SK-N-SH treated with all-trans-retinoic acid at 6 μM for 48 hours (cell line): ENCODE data around the gene ABCA10.

ENCODE experiments used
- ATAC-seq: fragments of 200-7000 bp; cut with Tn5 transposase; 3 replicates; pipeline ENCODE4 v1.9.1; 2020; ENCODE audit warnings: mild to moderate bottlenecking, moderate library complexity
- ARNTL ChIP-seq: fragments of 450-650 bp; formaldehyde crosslinking; IDR thresholded peaks from 2 replicates; pipeline ENCODE4 v1.5.0; 2020; ENCODE audit warnings: low read depth, mild to moderate bottlenecking, moderate library complexity, borderline replicate concordance
- CSDC2 ChIP-seq: fragments of 250-450 bp; sonication (Bioruptor Pico); IDR thresholded peaks from 2 replicates; pipeline ENCODE4 v1.5.0; 2020; ENCODE audit warnings: mild to moderate bottlenecking, moderate library complexity
- ESRRG ChIP-seq: fragments of 250-450 bp; sonication (Bioruptor Pico); IDR thresholded peaks from 2 replicates; pipeline ENCODE4 v1.6.1; 2021; ENCODE audit warnings: mild to moderate bottlenecking
- GLIS3 ChIP-seq: fragments of 250-450 bp; sonication (Bioruptor Pico); IDR thresholded peaks from 2 replicates; pipeline ENCODE4 v1.5.0; 2020; ENCODE audit warnings: mild to moderate bottlenecking, moderate library complexity
- ISL1 ChIP-seq: fragments of 250-450 bp; sonication (Bioruptor Pico); IDR thresholded peaks from 2 replicates; pipeline ENCODE4 v2.1.2; 2022; ENCODE audit warnings: mild to moderate bottlenecking, moderate library complexity
- OSR1 ChIP-seq: fragments of 250-450 bp; sonication (Bioruptor Pico); IDR thresholded peaks from 2 replicates; pipeline ENCODE4 v1.8.0; 2022; ENCODE audit warnings: moderate library complexity, mild to moderate bottlenecking, inconsistent platforms
- PPARA ChIP-seq: fragments of 250-450 bp; sonication (Bioruptor Pico); IDR thresholded peaks from 2 replicates; pipeline ENCODE4 v1.5.0; 2020; ENCODE audit warnings: mild to moderate bottlenecking, borderline replicate concordance
- RARB ChIP-seq: fragments of 250-450 bp; sonication (Bioruptor Pico); IDR thresholded peaks from 2 replicates; pipeline ENCODE4 v1.8.0; 2021; ENCODE audit warnings: mild to moderate bottlenecking, moderate library complexity
- SNAI2 ChIP-seq: fragments of 250-450 bp; sonication (Bioruptor Pico); IDR thresholded peaks from 2 replicates; pipeline ENCODE4 v1.5.0; 2020; ENCODE audit warnings: mild to moderate bottlenecking, moderate library complexity
- TCF4 ChIP-seq: fragments of 250-450 bp; sonication (Bioruptor Pico); IDR thresholded peaks from 2 replicates; pipeline ENCODE4 v1.8.0; 2021; ENCODE audit warnings: mild to moderate bottlenecking, moderate library complexity, borderline replicate concordance
- TOX ChIP-seq: fragments of 250-450 bp; sonication (Bioruptor Pico); IDR thresholded peaks from 2 replicates; pipeline ENCODE4 v1.8.0; 2021; ENCODE audit warnings: mild to moderate bottlenecking, moderate library complexity, borderline replicate concordance
- ZC3H10 ChIP-seq: fragments of 250-450 bp; sonication (Bioruptor Pico); IDR thresholded peaks from 2 replicates; pipeline ENCODE4 v1.5.1; 2021; ENCODE audit warnings: mild to moderate bottlenecking, moderate library complexity
- ZFP3 ChIP-seq: fragments of 250-450 bp; sonication (Bioruptor Pico); IDR thresholded peaks from 2 replicates; pipeline ENCODE4 v1.5.0; 2020; ENCODE audit warnings: mild to moderate bottlenecking, moderate library complexity
- ZFP30 ChIP-seq: fragments of 450-650 bp; formaldehyde crosslinking; IDR thresholded peaks from 2 replicates; pipeline ENCODE4 v1.5.0; 2022; ENCODE audit warnings: mild to moderate bottlenecking, moderate library complexity
- ZNF565 ChIP-seq: fragments of 450-650 bp; formaldehyde crosslinking; conservative IDR thresholded peaks from 2 replicates; pipeline ENCODE4 v1.5.0; 2020; ENCODE audit warnings: low read depth, mild to moderate bottlenecking, moderate library complexity
- ZNF70 ChIP-seq: fragments of 450-650 bp; formaldehyde crosslinking; IDR thresholded peaks from 2 replicates; pipeline ENCODE4 v1.5.0; 2020; ENCODE audit warnings: mild to moderate bottlenecking, moderate library complexity
- ZNF8 ChIP-seq: fragments of 450-650 bp; formaldehyde crosslinking; IDR thresholded peaks from 2 replicates; pipeline ENCODE4 v1.5.0; 2020; ENCODE audit warnings: mild to moderate bottlenecking, moderate library complexity
- TF ChIP-seq, protein P1 (sequence below): fragments of 250-450 bp; sonication (Bioruptor Pico); IDR thresholded peaks from 2 replicates; pipeline ENCODE4 v1.8.0; 2021; ENCODE audit warnings: low read depth, mild to moderate bottlenecking, moderate library complexity, borderline replicate concordance
- TF ChIP-seq, protein P2 (sequence below): fragments of 250-450 bp; sonication (Bioruptor Pico); IDR thresholded peaks from 2 replicates; pipeline ENCODE4 v1.5.1; 2021; ENCODE audit warnings: mild to moderate bottlenecking, moderate library complexity
- TF ChIP-seq, protein P3 (sequence below): fragments of 250-450 bp; sonication (Bioruptor Pico); IDR thresholded peaks from 2 replicates; pipeline ENCODE4 v1.5.0; 2020; ENCODE audit warnings: mild to moderate bottlenecking, moderate library complexity
- TF ChIP-seq, protein P4 (sequence below): fragments of 250-450 bp; sonication (Bioruptor Pico); IDR thresholded peaks from 2 replicates; pipeline ENCODE4 v1.5.1; 2020; ENCODE audit warnings: low read depth, mild to moderate bottlenecking, moderate library complexity

Gene ABCA10

DNA sequence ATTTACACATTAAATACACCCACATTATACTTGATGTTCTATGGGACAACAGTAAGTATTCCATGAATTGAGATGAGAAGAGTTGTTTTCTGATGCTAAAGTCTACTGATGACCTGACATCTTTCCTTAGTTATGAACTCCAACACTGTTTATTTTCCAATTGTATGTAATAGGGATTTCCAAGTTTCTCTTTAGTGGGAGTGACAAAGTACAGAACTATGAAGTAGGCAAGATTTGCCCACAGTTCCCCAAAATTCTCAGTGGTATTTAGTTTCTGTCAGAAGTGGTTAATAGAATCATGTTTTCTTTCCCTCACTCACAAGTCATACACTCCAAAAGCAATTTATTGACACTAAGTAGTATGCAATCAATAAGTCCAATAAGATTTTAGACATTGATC lies 64.4 kb downstream of the ABCA10 start:
- TF ChIP-seq ZFP3 (CRISPR knock-in tag), result no peak
- TF ChIP-seq, protein P1, sequence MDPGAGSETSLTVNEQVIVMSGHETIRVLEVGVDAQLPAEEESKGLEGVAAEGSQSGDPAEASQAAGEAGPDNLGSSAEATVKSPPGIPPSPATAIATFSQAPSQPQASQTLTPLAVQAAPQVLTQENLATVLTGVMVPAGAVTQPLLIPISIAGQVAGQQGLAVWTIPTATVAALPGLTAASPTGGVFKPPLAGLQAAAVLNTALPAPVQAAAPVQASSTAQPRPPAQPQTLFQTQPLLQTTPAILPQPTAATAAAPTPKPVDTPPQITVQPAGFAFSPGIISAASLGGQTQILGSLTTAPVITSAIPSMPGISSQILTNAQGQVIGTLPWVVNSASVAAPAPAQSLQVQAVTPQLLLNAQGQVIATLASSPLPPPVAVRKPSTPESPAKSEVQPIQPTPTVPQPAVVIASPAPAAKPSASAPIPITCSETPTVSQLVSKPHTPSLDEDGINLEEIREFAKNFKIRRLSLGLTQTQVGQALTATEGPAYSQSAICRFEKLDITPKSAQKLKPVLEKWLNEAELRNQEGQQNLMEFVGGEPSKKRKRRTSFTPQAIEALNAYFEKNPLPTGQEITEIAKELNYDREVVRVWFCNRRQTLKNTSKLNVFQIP (CRISPR knock-in tag), result no peak
- no peak for TF ChIP-seq ESRRG (CRISPR knock-in tag)
- no peak for TF ChIP-seq TCF4 (CRISPR knock-in tag)
- TF ChIP-seq GLIS3 (CRISPR knock-in tag), result no peak
- no peak for TF ChIP-seq ZNF70 (CRISPR knock-in tag)
- TF ChIP-seq ZFP30 (CRISPR knock-in tag), result no peak
- TF ChIP-seq, protein P2, sequence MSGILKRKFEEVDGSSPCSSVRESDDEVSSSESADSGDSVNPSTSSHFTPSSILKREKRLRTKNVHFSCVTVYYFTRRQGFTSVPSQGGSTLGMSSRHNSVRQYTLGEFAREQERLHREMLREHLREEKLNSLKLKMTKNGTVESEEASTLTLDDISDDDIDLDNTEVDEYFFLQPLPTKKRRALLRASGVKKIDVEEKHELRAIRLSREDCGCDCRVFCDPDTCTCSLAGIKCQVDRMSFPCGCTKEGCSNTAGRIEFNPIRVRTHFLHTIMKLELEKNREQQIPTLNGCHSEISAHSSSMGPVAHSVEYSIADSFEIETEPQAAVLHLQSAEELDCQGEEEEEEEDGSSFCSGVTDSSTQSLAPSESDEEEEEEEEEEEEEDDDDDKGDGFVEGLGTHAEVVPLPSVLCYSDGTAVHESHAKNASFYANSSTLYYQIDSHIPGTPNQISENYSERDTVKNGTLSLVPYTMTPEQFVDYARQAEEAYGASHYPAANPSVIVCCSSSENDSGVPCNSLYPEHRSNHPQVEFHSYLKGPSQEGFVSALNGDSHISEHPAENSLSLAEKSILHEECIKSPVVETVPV, result no peak
- no peak for TF ChIP-seq ZC3H10 (CRISPR knock-in tag)

DNA sequence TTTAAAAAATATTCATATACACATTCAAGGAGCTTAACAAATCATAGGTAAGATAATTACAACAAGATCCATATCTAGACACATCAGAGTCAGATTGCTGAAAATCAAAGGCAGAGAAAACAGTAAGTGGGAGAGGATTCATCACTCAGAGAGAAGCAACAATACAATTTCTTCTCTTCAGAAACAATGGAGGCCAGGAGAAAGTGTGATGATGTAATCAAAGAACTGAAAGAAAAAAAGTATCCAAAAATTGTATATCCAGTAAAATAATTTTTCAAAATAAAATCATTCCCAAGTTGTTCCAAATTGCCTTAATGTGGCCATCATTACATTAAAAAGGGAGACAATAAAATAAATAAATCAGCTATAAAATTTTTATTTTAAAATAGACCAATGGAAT lies 69.2 kb downstream of the ABCA10 start:
- TF ChIP-seq ISL1 (CRISPR knock-in tag) (no peak), CSDC2 (no peak), ESRRG (CRISPR knock-in tag) (no peak), ZNF8 (CRISPR knock-in tag) (no peak), ARNTL (CRISPR knock-in tag) (no peak), PPARA (CRISPR knock-in tag) (no peak), ZNF565 (CRISPR knock-in tag) (no peak), TOX (CRISPR knock-in tag) (no peak), GLIS3 (CRISPR knock-in tag) (no peak), ZC3H10 (CRISPR knock-in tag) (no peak), TCF4 (CRISPR knock-in tag) (no peak), OSR1 (CRISPR knock-in tag) (no peak)
- TF ChIP-seq, protein P3, sequence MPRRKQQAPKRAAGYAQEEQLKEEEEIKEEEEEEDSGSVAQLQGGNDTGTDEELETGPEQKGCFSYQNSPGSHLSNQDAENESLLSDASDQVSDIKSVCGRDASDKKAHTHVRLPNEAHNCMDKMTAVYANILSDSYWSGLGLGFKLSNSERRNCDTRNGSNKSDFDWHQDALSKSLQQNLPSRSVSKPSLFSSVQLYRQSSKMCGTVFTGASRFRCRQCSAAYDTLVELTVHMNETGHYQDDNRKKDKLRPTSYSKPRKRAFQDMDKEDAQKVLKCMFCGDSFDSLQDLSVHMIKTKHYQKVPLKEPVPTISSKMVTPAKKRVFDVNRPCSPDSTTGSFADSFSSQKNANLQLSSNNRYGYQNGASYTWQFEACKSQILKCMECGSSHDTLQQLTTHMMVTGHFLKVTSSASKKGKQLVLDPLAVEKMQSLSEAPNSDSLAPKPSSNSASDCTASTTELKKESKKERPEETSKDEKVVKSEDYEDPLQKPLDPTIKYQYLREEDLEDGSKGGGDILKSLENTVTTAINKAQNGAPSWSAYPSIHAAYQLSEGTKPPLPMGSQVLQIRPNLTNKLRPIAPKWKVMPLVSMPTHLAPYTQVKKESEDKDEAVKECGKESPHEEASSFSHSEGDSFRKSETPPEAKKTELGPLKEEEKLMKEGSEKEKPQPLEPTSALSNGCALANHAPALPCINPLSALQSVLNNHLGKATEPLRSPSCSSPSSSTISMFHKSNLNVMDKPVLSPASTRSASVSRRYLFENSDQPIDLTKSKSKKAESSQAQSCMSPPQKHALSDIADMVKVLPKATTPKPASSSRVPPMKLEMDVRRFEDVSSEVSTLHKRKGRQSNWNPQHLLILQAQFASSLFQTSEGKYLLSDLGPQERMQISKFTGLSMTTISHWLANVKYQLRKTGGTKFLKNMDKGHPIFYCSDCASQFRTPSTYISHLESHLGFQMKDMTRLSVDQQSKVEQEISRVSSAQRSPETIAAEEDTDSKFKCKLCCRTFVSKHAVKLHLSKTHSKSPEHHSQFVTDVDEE (CRISPR knock-in tag), result no peak
- TF ChIP-seq, protein P2, result no peak
- TF ChIP-seq, all 23 proteins: peak for 0
- ATAC-seq, result no peak

More for the DNA sequence above, 64.4 kb downstream of the ABCA10 start:
- no peak for ATAC-seq

DNA sequence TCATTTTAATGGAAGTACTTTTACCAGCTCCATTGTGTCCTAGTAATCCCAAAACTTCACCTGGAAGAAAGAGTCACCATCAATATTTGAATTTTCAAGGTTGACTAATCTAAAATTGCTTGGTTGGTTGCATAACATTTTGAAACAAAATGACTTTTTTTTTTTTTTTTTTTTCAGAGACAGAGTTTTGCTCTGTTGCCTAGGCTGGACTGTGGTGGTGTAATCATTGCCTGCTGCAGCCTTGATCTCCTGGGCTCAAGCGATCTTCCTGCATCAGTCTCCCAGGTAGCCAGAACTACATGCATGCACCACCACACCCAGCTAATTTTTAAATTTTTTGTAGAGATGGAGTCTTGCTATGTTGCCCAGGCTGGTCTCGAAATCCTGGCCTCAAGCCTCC lies 74.4 kb downstream of the ABCA10 start:
- no peak for ATAC-seq
- TF ChIP-seq ZC3H10 (CRISPR knock-in tag) (no peak), ARNTL (CRISPR knock-in tag) (no peak), CSDC2 (no peak)

DNA sequence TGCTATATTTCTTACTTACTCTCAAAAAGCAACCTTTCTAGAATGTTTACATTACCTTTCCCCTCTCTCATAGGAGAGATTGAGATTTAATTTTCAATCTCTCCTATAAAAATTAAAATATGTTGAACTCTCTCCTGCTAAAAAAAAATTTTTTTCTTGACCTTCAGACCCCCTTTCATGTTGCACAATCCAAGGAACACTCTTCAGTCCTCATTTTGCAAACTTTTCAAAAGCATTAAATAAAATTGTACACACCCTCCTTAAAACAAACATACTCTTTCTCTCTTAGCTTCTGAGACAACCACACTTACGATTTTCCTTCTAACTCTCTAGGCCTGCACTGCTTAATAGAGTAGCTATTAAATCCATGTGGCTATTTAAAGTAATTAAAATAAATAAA lies 78.3 kb downstream of the ABCA10 start:
- no peak for ATAC-seq
- TF ChIP-seq TOX (CRISPR knock-in tag), result no peak
- TF ChIP-seq OSR1 (CRISPR knock-in tag), result no peak
- TF ChIP-seq, protein P4, sequence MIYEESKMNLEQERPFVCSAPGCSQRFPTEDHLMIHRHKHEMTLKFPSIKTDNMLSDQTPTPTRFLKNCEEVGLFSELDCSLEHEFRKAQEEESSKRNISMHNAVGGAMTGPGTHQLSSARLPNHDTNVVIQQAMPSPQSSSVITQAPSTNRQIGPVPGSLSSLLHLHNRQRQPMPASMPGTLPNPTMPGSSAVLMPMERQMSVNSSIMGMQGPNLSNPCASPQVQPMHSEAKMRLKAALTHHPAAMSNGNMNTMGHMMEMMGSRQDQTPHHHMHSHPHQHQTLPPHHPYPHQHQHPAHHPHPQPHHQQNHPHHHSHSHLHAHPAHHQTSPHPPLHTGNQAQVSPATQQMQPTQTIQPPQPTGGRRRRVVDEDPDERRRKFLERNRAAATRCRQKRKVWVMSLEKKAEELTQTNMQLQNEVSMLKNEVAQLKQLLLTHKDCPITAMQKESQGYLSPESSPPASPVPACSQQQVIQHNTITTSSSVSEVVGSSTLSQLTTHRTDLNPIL (CRISPR knock-in tag), result no peak
- TF ChIP-seq ISL1 (CRISPR knock-in tag), result no peak
- TF ChIP-seq RARB, result no peak
- no peak for TF ChIP-seq SNAI2 (CRISPR knock-in tag)
- TF ChIP-seq, protein P2, result no peak
- TF ChIP-seq ZNF70 (CRISPR knock-in tag), result no peak
- no peak for TF ChIP-seq ESRRG (CRISPR knock-in tag)
- TF ChIP-seq TCF4 (CRISPR knock-in tag), result no peak
- TF ChIP-seq ZFP30 (CRISPR knock-in tag), result no peak
- TF ChIP-seq, protein P1 (CRISPR knock-in tag), result no peak
- TF ChIP-seq ZNF565 (CRISPR knock-in tag), result no peak
